GM12874 (cell line): ENCODE data around the gene MLANA.

Experiments used
- CTCF ChIP-seq: IDR thresholded peaks from 2 replicates; pipeline ENCODE4 v1.5.1; 2011; ENCODE audit warnings: low read depth, mild to moderate bottlenecking, control low read depth, low read length, moderate library complexity; ENCODE audit not compliant: insufficient read depth

The MLANA gene

GRCh38 chr9:5908918-5909317 is 18.2 kb downstream of the MLANA start:
- TF ChIP-seq CTCF, result no peak

GRCh38 chr9:5909976-5910375 is 19.3 kb downstream of the MLANA start:
- TF ChIP-seq CTCF, result no peak

- no peak for TF ChIP-seq CTCF
Observed at GRCh38 chr9:5910413-5911057, 19.8 kb downstream of the MLANA start.

GRCh38 chr9:5915438-5915837 is 24.7 kb downstream of the MLANA start:
- TF ChIP-seq CTCF, result no peak

GRCh38 chr9:5917273-5917672 is 26.6 kb downstream of the MLANA start:
- TF ChIP-seq CTCF, result no peak

GRCh38 chr9:5917888-5918287 is 27.2 kb downstream of the MLANA start:
- no peak for TF ChIP-seq CTCF

- TF ChIP-seq CTCF, result no peak
Observed at GRCh38 chr9:5918460-5918859, 27.8 kb downstream of the MLANA start.
